Mesenchymal stem cell (in vitro differentiated cells and primary cell): ENCODE measurements around the gene MXRA7.

Experiments
- DNase-seq: peaks from one replicate; pipeline ENCODE4 v3.0.0-alpha.2; 2013
- H2AFZ ChIP-seq: one replicate; pipeline ENCODE4 v1.6.1; 2013; ENCODE audit warnings: low read depth, mild to moderate bottlenecking, control low read depth, inconsistent platforms, low read length, moderate library complexity
- H2AK5ac ChIP-seq: 2 replicates; pipeline ENCODE4 v1.6.1; 2013; ENCODE audit warnings: low read length, moderate library complexity, mild to moderate bottlenecking, inconsistent platforms; ENCODE audit not compliant: severe bottlenecking
- H2BK120ac ChIP-seq: one replicate; pipeline ENCODE4 v1.6.1; 2013; ENCODE audit warnings: low read depth, mild to moderate bottlenecking, inconsistent platforms, low read length, moderate library complexity
- H2BK12ac ChIP-seq, 2 experiments: one replicate each; pipeline ENCODE4 v1.6.1; 2013; ENCODE audit warnings: inconsistent platforms in 2 of 2, low read length in 2 of 2, mild to moderate bottlenecking in 2 of 2, moderate library complexity in 2 of 2, control low read depth in 1 of 2
- H2BK15ac ChIP-seq: one replicate; pipeline ENCODE4 v1.6.1; 2013; ENCODE audit warnings: mild to moderate bottlenecking, low read depth, inconsistent platforms; ENCODE audit not compliant: poor library complexity, severe bottlenecking
- H2BK5ac ChIP-seq: 2 replicates; pipeline ENCODE4 v1.6.1; 2013; ENCODE audit warnings: low read depth, mild to moderate bottlenecking, low read length, control low read depth, inconsistent platforms; ENCODE audit not compliant: poor library complexity, severe bottlenecking
- H3K14ac ChIP-seq, 2 experiments: one replicate each; pipeline ENCODE4 v1.6.1; 2013; ENCODE audit warnings: inconsistent platforms in 2 of 2, low read length in 2 of 2, control low read depth in 1 of 2, mild to moderate bottlenecking in 1 of 2, moderate library complexity in 1 of 2
- H3K18ac ChIP-seq, 2 experiments: one replicate each; pipeline ENCODE4 v1.6.1; 2013; ENCODE audit warnings: inconsistent platforms in 2 of 2, low read length in 2 of 2, control low read depth in 1 of 2, low read depth in 1 of 2, mild to moderate bottlenecking in 1 of 2
- H3K23ac ChIP-seq, 2 experiments: one replicate each; pipeline ENCODE4 v1.6.1; 2013; ENCODE audit warnings: inconsistent platforms in 2 of 2, low read length in 2 of 2, mild to moderate bottlenecking in 2 of 2, moderate library complexity in 2 of 2, control low read depth in 1 of 2
- H3K27ac ChIP-seq: 2 replicates; pipeline ENCODE4 v1.5.1; 2013; ENCODE audit warnings: mild to moderate bottlenecking, moderate library complexity, low read length, control low read depth, inconsistent platforms; ENCODE audit not compliant: poor library complexity, severe bottlenecking
- H3K27me3 ChIP-seq, 2 experiments: 2 replicates each; pipeline versions ENCODE4 v1.6.1 to v1.7.0; 2013; ENCODE audit warnings: low read length in 2 of 2, mild to moderate bottlenecking in 2 of 2, moderate library complexity in 2 of 2, control low read depth in 1 of 2, inconsistent platforms in 1 of 2; ENCODE audit not compliant: control insufficient read depth in 1 of 2, insufficient read depth in 1 of 2
- H3K36me3 ChIP-seq, 2 experiments: 2 replicates each; pipeline versions ENCODE4 v1.6.1 to v1.7.0; 2013; ENCODE audit warnings: low read length in 2 of 2, control low read depth in 1 of 2, inconsistent platforms in 1 of 2, low read depth in 1 of 2, mild to moderate bottlenecking in 1 of 2; ENCODE audit not compliant: insufficient read depth in 2 of 2, control insufficient read depth in 1 of 2
- H3K4ac ChIP-seq, 2 experiments: one replicate each; pipeline ENCODE4 v1.6.1; 2013; ENCODE audit warnings: inconsistent platforms in 2 of 2, low read length in 2 of 2, mild to moderate bottlenecking in 2 of 2, moderate library complexity in 2 of 2, control low read depth in 1 of 2, low read depth in 1 of 2
- H3K4me1 ChIP-seq: 2 replicates; pipeline ENCODE4 v1.6.1; 2013; ENCODE audit warnings: low read depth, low read length, control low read depth; ENCODE audit not compliant: control insufficient read depth, insufficient read depth
- H3K4me2 ChIP-seq: 2 replicates; pipeline ENCODE4 v1.6.1; 2013; ENCODE audit warnings: low read length, mild to moderate bottlenecking, inconsistent platforms; ENCODE audit not compliant: poor library complexity, severe bottlenecking
- H3K4me3 ChIP-seq, 2 experiments: 2 replicates each; pipeline versions ENCODE4 v1.5.1 to v1.7.0; 2013; ENCODE audit warnings: low read length in 2 of 2, mild to moderate bottlenecking in 2 of 2, control low read depth in 1 of 2, low read depth in 1 of 2; ENCODE audit not compliant: insufficient read depth in 1 of 2
- H3K79me1 ChIP-seq: replicated peaks from 2 replicates; pipeline ENCODE4 v1.6.1; 2013; ENCODE audit warnings: mild to moderate bottlenecking, control low read depth, low read length, inconsistent platforms; ENCODE audit not compliant: poor library complexity, severe bottlenecking
- H3K9ac ChIP-seq: 2 replicates; pipeline ENCODE4 v1.7.0; 2013; ENCODE audit warnings: mild to moderate bottlenecking, low read length, moderate library complexity
- H3K9me3 ChIP-seq: 2 replicates; pipeline ENCODE4 v1.7.0; 2013; ENCODE audit warnings: mild to moderate bottlenecking, low read length; ENCODE audit not compliant: control insufficient read depth
- H4K8ac ChIP-seq: one replicate; pipeline ENCODE4 v1.6.1; 2013; ENCODE audit warnings: inconsistent platforms, mild to moderate bottlenecking, low read length, moderate library complexity
- H4K91ac ChIP-seq: one replicate; pipeline ENCODE4 v1.6.1; 2013; ENCODE audit warnings: mild to moderate bottlenecking, low read length, inconsistent platforms
- WGBS: methylation state at CpG from one replicate; pipeline ENCODE4 v1.1.7; 2013; ENCODE audit warnings: mixed read lengths; 5-methylcytosine and 5-hydroxymethylcytosine counted together

The MXRA7 gene

GRCh38 chr17:76716146-76716838 is 5.5 kb upstream of the MXRA7 start:
- Histone ChIP-seq H2AK5ac (peak overlapping the region; percentile 76), H3K4me3 (peak overlapping the region in 1 of 2 experiments; percentile 59), H2BK120ac (no peak overlapping the region), H2BK5ac (peak overlapping the region; percentile 19), H3K27me3 (no peaks in the 10 kb centered on the region), H3K36me3 (peaks cover 53 to 72% of the 10 kb centered on the region in 2 experiments), H3K4me2 (no peak overlapping the region), H2BK12ac (peak overlapping the region in 1 of 2 experiments; percentile 37), H4K8ac (no peak overlapping the region), H3K9ac (peak overlapping the region; percentile 90), H3K14ac (no peak overlapping the region), H3K23ac (no peak overlapping the region), H3K4ac (no peak overlapping the region), H2BK15ac (no peak overlapping the region), H3K79me1 (peaks cover 36% of the 10 kb centered on the region), H2AFZ (no peak overlapping the region), H3K27ac (peak overlapping the region; percentile 96), H3K4me1 (peaks cover 13% of the 10 kb centered on the region), H4K91ac (no peak overlapping the region), H3K18ac (peak overlapping the region; percentile 68 to 85), H3K9me3 (no peaks in the 10 kb centered on the region)
- WGBS = 61% methylated on average over 11 of the region's 13 CpGs
- DNase-seq = peak; percentile 100

GRCh38 chr17:76715496-76715830 is 4.7 kb upstream of the MXRA7 start:
- H3K27ac ChIP-seq = peak overlapping the region; percentile 96
- no peak overlapping the region for H2BK5ac ChIP-seq
- H3K4me3 ChIP-seq = no peak overlapping the region
- H3K18ac ChIP-seq = no peak overlapping the region
- no peak overlapping the region for H2AFZ ChIP-seq
- H3K9ac ChIP-seq = peak overlapping the region; percentile 67
- H3K79me1 ChIP-seq = peaks cover 32% of the 10 kb centered on the region
- H3K36me3 ChIP-seq = peaks cover 47 to 64% of the 10 kb centered on the region in 2 experiments
- peaks cover 15% of the 10 kb centered on the region for H3K4me1 ChIP-seq
- peak overlapping the region in 1 of 2 experiments; percentile 85 for H3K4ac ChIP-seq
- H4K91ac ChIP-seq = no peak overlapping the region
- no peaks in the 10 kb centered on the region for H3K27me3 ChIP-seq
- DNase-seq = no peak
- no peak overlapping the region for H3K23ac ChIP-seq
- H3K9me3 ChIP-seq = no peaks in the 10 kb centered on the region
- H3K4me2 ChIP-seq = no peak overlapping the region
- no peak overlapping the region for H3K14ac ChIP-seq
- H2BK12ac ChIP-seq = peak overlapping the region; percentile 33 to 45
- WGBS = 92% methylated on average over 2 of the region's 2 CpGs
- H2AK5ac ChIP-seq = peak overlapping the region; percentile 37
- H4K8ac ChIP-seq = no peak overlapping the region
- H2BK15ac ChIP-seq = no peak overlapping the region
- no peak overlapping the region for H2BK120ac ChIP-seq

- no peaks in the 10 kb centered on the region for H3K27me3 ChIP-seq
- no peak overlapping the region for H3K4me2 ChIP-seq
- peaks cover 27% of the 10 kb centered on the region for H3K79me1 ChIP-seq
- no peak overlapping the region for H2BK15ac ChIP-seq
- H3K4ac ChIP-seq = peak overlapping the region in 1 of 2 experiments; percentile 85
- no peak overlapping the region for H3K14ac ChIP-seq
- peak overlapping the region; percentile 37 for H2AK5ac ChIP-seq
- peak; percentile 65 for DNase-seq
- no peak overlapping the region for H2AFZ ChIP-seq
- no peak overlapping the region for H2BK120ac ChIP-seq
- H3K9me3 ChIP-seq = no peaks in the 10 kb centered on the region
- no peak overlapping the region for H4K8ac ChIP-seq
- H3K18ac ChIP-seq = peak overlapping the region; percentile 46 to 53
- no peak overlapping the region for H3K4me3 ChIP-seq
- H2BK5ac ChIP-seq = no peak overlapping the region
- peaks cover 42 to 59% of the 10 kb centered on the region in 2 experiments for H3K36me3 ChIP-seq
- WGBS = 0% methylated on average over 2 of the region's 4 CpGs
- H2BK12ac ChIP-seq = peak overlapping the region; percentile 65 to 79
- H3K27ac ChIP-seq = no peak overlapping the region
- H3K4me1 ChIP-seq = peaks cover 15% of the 10 kb centered on the region
- peak overlapping the region in 1 of 2 experiments; percentile 34 for H3K23ac ChIP-seq
- H3K9ac ChIP-seq = peak overlapping the region; percentile 67
- H4K91ac ChIP-seq = no peak overlapping the region
Measured at GRCh38 chr17:76714822-76715495, 4.2 kb upstream of the MXRA7 start.

- Histone ChIP-seq H3K79me1 (peaks cover 23% of the 10 kb centered on the region), H2AFZ (no peak overlapping the region), H3K18ac (no peak overlapping the region), H3K23ac (no peak overlapping the region), H3K4me2 (no peak overlapping the region), H3K4me1 (peaks cover 17% of the 10 kb centered on the region), H3K36me3 (peaks cover 37 to 53% of the 10 kb centered on the region in 2 experiments), H4K8ac (no peak overlapping the region), H3K4ac (no peak overlapping the region), H4K91ac (no peak overlapping the region), H3K4me3 (no peak overlapping the region), H2BK12ac (peak overlapping the region; percentile 35 to 38), H2AK5ac (peak overlapping the region; percentile 66), H3K27ac (no peak overlapping the region), H3K9me3 (no peaks in the 10 kb centered on the region), H3K27me3 (no peaks in the 10 kb centered on the region), H2BK120ac (no peak overlapping the region), H3K14ac (no peak overlapping the region), H2BK5ac (no peak overlapping the region), H3K9ac (peak overlapping the region; percentile 67), H2BK15ac (no peak overlapping the region)
- no peak for DNase-seq
- 72% methylated on average over 5 of the region's 5 CpGs for WGBS
Measured at GRCh38 chr17:76714336-76714735, 3.6 kb upstream of the MXRA7 start.
